ENCODE results near the gene TRIM62.
"Not testable (repeated sequence)": the region's sequence is repeated elsewhere in the genome, so short reads cannot be mapped to it uniquely, and the experiment has no call there.

TRIM62 gene

DNA sequence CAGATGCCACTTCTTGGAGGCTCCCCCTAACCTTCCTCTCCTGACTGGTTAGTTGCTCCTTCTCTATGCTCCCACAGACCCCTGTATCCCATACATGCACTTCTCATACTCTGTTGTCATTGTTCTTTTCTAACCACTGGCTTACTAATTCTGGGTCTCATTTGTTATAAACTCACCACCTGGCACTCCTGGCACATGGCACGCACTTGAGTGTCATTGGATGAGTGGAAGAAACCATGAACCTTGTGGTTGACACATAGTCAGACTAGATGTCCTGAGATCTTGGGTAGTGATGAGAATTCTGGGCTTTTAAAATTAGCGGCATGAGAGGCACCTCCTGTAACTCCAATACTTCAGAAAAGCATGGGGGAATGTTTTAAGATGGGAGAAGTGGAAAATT, 49.3 kb downstream of the TRIM62 start:
- DNase-seq = no peak

DNA sequence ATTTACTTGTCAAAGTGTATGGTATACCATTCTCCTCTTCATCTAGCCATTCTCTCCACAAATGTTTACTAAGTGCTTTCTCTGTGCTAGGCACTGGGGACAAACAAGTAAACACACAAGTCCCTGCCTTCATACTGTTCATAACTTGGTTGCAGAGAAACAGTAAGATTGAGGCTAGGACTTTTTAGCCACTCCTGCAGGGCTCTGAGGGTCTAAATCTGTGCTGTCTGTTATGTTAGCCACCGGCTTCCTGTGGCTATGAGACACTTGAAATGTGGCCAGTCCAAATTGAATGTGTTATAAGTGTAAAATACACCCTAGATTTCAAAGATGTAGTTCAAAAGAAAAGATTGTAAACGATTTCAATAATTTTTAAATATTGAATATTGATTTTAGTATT, 50.7 kb downstream of the TRIM62 start:
- no peak for DNase-seq

DNA sequence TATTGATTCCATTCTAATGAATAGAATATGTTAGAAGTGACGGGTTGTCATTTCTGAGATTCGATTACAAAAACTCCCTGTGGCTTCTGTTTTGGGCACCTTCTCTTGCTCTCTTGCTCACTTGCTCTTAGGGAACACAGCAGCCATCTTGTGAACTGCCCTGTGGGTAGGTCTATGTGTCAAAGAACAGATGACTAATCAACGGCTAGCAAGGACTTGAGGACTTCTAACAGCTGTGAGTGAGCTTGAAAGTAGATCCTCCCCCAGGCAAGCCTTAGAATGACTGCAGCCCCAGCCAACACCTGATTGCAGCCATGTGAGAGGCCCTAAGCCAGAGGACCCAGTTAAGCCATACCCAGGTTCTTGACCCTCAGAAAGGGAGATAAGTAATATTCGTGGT, 51.5 kb downstream of the TRIM62 start:
- peak; percentile 32 to 49 for DNase-seq

DNA sequence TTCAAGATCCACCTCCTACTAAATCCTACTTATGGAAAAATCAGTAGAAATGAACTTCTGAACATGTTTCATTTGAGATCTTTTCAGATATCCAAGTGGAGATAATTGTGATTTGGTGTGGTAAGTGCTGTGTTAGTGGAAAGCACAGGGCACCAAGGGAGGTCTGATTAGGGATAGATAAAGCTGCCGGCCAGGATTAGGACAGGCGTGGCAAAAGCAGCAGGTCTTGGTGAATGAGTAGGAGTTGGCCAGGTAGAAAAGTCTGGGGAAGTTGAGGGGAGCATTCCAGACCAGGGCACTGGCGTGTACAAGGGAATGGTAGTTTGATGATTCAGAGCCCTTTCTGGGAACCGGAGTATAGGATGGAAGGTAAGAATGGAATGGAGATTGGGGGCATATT, 53.1 kb downstream of the TRIM62 start:
- no peak for DNase-seq

DNA sequence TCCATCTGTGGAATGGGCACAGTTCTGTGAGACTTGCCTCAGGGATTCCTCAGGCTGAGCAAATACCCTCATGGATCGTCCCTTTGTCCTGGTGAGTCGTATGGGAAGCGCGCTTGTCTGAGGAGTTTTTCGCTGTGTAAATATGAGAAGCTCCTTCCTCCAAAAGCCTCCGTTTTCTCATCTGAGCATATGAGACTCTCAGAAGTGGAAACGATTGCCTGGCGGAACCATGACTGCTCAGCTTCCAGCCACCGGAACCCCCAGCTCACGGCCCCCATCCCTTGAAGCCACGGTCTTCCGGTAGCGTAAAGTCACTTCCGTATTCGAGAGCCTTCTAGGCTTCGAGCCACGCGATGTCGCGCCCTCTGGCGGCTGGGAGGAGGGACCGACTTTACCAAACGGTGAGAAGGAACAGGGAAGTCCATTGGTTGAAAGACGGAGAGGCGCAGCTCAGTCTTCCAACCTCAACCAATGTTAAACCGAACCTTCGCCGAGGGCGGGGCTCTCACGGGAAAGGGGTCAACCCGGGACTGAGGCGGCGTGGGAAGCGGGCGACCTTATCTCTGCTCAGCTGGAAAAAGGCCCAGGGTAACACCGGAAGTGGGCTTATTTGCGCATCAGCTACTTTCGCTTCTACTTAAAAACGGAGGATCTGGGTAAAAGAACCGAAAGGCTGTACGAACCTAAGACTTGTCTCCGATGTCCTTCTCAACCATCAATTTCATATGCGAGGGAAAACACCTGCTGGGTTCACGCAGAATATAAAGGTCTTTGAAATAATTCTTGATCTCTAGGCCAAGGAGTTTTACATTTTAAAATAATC, 54.6 kb downstream of the TRIM62 start:
- peak; percentile 99 for DNase-seq

DNA sequence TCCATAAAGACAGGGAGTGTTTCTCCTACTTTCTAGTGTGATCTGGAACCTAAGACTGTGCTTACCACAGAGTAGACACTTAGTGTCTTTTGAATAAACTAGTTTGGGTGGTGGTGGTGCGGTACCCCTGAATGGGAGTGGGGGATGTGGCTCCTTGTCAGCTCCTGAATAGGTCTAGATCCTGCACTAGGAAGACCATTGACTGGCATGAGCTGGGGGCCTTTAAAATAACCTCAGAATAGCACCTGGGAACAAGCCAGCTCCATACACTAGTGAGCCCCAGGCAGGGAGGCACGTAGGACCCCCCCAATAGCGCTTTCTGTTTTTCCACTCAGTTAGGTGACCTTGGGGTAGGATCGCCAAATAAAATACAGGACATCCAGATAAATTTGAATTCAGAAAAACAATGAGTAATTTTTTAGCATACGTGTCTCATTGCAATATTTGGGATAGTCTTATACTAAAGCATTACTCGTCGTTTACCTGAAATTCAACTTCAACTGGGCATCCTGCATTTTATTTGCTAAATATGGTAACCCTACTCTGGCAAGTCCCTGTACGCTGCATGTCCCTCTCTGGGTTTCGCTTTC, 55.3 kb downstream of the TRIM62 start:
- DNase-seq = no peak

DNA sequence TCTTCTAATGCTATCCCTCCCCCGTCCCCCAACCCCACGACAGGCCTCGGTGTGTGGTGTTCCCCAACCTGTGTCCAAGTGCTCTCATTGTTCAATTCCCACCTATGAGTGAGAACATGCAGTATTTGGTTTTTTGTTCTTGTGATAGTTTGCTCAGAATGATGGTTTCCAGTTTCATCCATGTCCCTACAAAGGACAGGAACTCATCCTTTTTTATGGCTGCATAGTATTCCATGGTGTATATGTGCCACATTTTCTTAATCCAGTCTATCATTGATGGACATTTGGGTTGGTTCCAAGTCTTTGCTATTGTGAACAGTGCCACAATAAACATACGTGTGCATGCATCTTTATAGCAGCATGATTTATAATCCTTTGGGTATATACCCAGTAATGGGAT, 57.2 kb downstream of the TRIM62 start:
- DNase-seq = not testable (repeated sequence)

DNA sequence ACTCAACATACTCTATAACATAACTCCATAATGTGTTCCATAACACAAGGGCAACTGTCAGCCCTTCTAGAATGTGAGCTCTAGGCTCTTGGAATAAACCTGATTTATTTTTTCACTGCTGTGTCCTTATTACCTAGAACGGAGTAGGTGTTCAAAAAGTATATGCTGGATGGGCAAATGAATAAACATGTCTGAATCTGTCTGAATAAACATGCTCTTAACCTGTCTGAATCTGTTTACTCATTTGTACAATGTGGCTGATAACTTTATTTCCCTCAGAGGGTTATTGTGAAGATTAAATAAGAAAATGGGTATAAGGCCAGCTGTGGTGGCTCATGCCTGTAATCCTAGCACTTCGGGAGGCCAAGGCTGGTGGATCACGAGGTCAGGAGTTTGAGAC, 58.6 kb downstream of the TRIM62 start:
- no peak for DNase-seq

DNA sequence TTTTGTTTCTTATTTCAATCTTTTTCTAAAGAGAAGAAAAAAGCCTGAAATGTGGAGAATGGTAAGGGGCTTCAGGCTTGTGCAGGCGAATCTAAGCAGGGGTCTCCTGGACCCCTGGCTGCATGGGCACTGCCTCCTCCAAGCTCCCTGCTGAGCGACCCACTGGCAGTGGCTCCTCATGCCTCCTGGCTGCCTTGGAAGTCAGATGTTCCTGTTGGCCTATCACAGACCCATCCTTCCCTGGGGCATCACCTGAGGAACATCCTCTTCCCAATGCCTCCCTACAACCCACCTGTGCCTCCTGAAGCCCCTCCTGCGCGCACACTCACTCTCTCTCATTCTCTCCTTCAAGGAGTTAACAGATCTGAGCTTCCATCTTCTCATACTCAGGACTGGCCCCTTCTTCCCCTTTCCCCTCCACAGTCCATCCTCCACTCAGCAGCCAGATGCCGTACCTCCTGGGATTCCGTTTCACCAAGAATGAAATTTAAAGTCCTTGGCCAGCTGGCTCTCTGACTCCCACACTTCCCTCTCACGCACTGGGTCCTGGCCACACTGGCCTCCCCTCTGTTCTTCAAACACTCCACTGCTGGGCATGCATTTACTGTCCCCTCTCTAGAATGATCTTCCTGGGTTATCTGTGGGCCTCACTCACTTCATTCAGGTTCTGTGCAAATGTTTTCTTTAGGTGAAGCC, 59.2 kb downstream of the TRIM62 start:
- no peak for DNase-seq

DNA sequence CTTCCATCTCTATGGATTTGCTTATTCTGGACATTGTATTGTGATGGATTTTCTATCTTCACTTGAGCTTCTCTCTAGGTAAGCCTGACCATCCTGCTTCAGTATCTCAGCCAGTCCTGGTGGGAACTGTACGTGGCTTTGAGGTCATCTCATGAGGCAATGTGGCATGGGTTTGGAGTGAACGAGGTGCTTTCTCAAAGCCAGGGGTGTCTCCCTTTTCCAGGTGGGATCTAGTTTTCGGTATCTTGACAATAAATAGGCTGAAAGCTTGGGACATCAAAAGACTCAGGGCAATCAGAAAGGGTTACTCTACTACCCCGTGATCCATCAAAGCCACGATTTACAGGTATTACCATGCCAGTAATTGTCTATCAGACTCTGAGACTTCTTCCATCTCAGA, 60.1 kb downstream of the TRIM62 start:
- no peak for DNase-seq

DNA sequence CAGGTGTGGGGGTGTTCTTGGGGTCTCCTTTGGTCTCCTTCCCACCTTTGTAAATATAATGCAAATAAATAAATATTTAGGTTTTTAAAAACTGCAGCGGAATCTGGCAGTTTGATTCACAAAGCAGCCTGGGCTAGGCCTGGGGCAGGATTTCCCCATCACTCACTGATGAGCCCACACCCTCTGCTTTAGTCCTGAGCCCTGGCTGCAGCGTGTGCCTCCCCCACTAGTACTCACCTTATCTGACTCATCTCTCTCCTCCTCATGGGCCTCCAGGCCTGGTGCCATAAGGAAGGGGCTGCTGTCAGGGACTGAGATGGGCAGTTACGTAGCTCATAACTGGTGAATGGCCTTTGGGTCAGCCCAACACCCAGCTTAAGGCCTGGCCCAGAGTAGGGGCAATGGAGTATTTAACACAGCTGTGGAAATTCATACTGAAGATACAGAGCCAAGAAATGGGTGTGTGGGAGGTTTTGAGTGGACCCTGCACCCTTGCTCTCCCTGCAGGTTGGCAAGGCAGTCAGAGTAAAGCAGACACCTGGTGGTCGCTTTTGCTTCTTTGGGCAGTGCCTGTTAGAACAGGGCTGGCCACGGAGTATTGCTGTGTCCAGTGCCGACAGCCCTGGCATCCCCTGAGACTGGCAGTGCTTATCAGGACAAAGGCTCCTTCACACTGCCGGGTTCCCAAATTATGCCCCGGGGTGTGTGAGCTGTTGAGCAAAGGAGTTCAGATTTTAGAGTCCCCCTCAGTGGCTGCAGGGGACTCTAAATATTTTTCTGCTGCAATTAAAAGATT, 61.2 kb downstream of the TRIM62 start:
- DNase-seq = no peak

DNA sequence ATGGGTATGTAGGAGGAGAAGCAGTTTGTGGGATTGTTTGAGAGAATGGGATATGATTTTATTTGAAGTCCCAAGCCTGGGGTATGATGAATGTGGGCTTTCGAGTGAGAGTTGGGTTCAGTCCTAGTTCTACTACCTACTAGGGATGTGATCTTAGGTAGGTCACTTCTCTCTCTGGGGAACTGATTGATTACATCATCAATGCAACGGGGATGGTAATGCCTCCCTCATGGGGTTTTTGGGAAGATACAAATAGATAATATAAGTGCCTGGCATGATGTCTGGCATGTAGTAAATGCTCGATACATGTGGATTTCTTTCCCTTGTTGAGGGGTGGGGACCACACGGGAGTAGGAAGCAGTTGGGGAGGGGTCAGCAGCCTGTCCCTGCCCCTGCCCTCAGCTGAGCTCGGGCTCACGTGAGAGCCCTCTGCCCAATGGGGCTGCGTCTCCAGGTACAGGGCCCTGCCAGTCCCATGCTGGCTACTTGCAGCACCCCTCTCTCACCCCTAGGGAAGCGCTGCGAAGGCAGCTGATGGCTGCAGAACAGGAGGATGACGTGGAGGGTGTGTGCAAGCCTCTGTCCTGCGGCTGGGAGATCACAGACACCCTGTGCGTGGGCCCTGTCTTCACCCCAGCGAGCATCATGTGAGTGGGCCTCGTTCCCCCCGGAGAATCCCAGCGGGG, 62.2 kb downstream of the TRIM62 start:
- DNase-seq = no peak

DNA sequence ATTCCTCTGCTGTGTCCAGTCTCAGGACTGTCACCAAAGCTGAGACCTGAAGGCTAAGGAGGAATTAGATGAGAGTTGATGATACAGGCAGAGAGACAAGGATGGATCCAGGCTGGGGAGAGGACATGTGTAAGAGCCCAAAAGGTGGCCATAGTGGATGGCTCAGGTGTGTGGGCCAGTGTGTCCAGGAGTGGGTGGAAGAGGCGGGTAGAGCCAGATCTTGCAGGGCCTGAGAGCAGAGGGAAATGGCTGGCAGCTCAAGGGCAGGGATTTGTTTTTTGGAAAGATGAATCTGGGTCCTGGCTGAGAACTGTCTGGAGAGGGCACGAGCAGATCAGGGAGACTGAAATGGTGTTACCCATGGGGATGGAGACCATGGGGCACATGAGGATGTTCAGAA, 62.8 kb downstream of the TRIM62 start:
- no peak for DNase-seq

DNA sequence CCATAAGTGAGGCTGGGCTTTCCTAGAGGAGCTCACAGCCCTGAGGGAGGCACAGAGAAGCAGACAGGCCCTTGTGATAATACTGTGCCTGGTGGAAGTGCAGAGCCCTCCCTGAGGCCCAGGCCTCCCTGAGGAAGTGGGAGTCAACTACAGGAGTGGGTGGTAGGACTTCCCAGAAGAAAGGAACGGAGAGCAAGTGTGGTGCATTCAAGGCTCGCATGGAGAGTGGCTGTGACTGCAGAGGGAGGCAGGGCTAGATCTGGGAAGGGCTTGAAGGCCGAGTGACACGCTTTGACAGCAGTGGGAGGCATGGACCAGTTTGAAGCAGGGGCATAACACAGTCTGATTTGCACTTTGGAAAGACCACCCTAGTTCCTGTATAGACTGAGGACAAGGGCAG, 63.6 kb downstream of the TRIM62 start:
- DNase-seq = no peak

DNA sequence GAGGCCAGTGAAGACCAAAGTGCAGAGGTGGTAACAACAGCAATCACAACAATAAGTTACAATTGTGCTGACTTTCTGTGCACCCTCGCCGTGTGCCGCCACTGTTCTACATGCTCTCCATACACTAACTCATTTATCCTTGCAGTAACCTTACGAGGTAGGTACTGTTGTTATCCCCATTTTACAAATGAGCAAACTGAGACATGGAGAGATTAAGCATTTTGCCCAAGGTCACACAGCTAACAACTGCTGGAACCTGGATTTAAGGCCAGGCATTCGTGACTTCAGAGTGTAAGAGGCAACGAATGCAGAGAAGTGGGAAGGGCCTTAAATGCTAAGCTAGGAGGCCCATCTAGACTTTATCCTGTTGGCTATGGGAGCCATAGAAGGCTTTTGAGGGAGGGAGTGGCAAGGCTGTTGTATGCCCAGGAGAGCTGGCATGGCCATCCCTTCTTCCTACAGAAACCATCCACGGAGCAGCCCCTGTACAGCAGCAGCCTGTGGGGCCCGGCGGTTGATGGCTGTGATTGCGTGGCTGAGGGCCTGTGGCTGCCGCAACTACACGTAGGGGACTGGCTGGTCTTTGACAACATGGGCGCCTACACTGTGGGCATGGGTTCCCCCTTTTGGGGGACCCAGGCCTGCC, 64.3 kb downstream of the TRIM62 start:
- no peak for DNase-seq

DNA sequence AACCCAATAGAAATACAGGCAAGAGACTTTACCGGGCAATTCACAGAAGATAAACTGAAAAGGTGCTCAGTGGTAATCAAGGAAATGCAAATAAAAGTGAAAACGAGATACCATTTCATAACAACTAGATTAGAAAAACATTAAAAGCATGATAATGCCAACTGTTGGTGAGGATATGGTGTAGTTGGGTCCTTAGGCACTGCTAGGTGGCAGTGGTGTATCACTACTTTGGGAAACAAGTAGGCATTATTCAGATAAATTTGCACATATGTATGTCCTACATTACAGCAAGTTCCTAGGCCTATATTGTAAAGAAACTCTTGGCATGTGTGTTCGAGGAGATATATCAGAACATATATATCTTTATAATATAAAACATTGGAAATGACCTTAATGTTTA, 69.9 kb downstream of the TRIM62 start:
- DNase-seq = no peak

DNA sequence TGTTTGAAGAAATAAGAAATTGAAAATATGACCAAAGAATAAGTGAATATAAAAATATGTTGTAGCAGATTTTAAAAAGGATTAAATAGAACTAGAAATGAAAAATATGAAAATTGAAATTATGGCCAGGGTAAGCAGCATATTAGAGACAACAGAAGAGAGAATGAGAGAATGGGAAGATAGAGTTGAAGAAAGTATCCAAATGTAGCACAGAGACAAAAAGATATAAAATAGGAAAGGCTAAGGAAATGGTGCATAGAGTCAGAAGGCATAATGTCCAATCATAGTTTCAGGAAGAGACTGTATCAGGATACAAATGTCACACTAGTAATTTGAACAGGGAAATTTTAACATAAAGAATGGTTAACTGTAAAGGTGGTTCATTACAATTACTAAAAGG, 71.4 kb downstream of the TRIM62 start:
- DNase-seq = no peak

DNA sequence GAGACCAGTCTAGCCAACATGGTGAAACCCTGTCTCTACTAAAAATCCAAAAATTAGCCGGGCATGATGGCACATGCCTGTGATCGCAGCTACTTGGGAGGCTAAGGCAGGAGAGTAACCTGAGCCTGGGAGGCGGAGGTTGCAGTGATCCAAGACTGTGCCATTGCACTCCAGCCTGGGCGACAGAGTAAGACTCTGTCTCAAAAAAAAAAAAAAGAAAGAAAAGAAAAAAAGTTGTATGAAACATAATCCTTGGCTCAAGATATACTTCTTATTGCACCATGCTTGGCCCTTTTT, 81.8 kb downstream of the TRIM62 start:
- not testable (repeated sequence) for DNase-seq

DNA sequence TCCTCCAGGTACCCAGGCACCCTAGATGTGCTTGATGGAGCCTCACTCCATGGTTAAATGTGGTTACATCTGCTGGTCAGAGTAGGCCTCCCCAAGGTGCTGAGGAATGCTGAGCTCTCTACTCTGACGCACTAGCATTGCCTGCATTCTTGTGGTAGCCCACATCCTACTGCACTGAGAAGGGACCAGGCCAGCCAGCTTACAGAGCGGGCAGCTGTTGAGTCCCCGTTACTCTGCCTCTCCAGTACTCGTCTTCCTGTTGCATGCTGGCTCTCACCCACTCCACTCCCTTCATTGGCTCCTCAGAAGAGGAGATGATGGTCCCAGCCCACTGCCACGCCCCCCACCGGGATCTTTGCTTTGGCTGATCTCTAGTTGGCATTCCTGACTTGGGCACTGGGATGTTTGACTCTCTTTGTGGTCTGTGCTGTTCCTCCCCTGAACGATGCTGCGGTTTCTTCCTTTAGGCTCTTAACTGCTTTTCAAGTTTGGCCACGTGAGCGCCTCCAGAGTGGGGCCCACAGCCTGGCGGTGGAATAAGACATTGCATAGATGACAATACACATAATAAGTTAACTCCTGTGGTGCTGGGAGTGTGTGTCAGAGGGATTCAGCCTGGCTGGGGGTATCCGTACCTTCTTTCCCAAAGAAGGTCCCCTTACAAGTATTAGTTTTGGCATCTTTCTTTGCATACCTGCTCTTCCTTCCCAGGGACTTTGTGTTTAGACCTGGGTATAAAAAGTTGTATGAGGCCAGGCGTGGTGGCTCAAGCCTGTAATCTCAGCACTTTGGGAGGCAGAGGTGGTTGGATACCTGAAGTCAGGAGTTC, 82.3 kb downstream of the TRIM62 start:
- peak; percentile 74 to 81 for DNase-seq

DNA sequence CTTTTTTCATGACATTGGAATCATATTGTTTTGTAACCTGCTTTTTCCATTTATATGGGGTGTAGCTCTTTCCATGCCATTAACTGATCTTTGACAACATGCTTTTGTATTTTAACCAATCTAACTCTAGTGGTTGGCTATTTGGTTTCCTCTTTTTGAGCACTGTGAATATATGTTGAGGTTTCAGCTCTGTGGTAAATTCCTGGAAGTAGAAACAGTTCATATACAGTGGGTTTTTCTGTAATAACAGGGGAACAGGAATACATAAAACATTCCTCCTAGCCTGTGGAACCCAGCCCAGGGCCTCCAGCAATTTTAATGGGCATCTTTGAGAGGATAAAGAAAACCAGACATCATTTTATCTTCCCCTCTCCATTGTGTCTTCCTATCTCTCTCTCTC, 83.5 kb downstream of the TRIM62 start:
- DNase-seq = no peak

DNA sequence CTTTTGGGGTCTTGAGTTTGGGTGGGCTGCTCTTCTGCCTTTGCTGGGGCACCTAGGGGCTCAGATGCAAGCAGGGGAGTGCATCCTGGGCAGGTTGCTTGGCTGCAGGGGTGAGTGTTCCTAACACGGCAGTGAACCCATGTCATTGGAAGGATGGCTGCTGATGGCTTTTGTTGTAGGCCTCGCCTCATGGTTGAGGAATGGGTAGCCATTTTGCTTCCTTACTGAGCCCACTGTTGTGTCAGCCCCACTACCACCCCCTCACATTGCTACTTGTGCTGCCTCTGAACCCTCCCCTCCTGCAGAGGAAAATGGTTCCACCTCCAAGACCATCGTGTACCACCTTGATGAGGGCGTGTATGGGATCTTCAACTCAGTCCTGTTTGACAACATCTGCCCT, 84.1 kb downstream of the TRIM62 start:
- DNase-seq = no peak

Data from activated CD4-positive, alpha-beta T cell treated with anti-CD3 and anti-CD28 coated beads, Interleukin-2, amount 50 U/mL, for 48 hours (primary cell).